Brain microvascular endothelial cell (primary cell): Measurements from ENCODE around the gene THRB.

Source experiments
- DNase-seq: peaks from one replicate; pipeline ENCODE4 v3.0.0-alpha.2; 2020
- H3K27ac ChIP-seq: fragments of 250-450 bp; sonication (Bioruptor Pico); 2 replicates; pipeline ENCODE4 v1.5.1; 2020; ENCODE audit warnings: mild to moderate bottlenecking, moderate library complexity
- H3K27me3 ChIP-seq: fragments of 250-450 bp; sonication (Bioruptor Pico); replicated peaks from 2 replicates; pipeline ENCODE4 v1.5.1; 2020; ENCODE audit warnings: mild to moderate bottlenecking
- H3K36me3 ChIP-seq: fragments of 250-450 bp; sonication (Bioruptor Pico); replicated peaks from 2 replicates; pipeline ENCODE4 v1.5.1; 2020; ENCODE audit warnings: mild to moderate bottlenecking
- H3K4me3 ChIP-seq: 2 replicates; pipeline ENCODE4 v1.5.1; 2011; ENCODE audit warnings: low read depth, mild to moderate bottlenecking, control low read depth, low read length, moderate library complexity
- CTCF ChIP-seq: IDR thresholded peaks from 2 replicates; pipeline ENCODE4 v1.5.1; 2011; ENCODE audit warnings: low read depth, mild to moderate bottlenecking, moderate library complexity, low read length, control low read depth, inconsistent platforms; ENCODE audit errors: missing control alignments
- in situ Hi-C: cut with HindIII; loops from 2 replicates; pipeline ENCODE4 v1.10.0; 2017; ENCODE audit warnings: low sequenced_read_pairs, low pct_ligation_motif_present

THRB gene

DNA sequence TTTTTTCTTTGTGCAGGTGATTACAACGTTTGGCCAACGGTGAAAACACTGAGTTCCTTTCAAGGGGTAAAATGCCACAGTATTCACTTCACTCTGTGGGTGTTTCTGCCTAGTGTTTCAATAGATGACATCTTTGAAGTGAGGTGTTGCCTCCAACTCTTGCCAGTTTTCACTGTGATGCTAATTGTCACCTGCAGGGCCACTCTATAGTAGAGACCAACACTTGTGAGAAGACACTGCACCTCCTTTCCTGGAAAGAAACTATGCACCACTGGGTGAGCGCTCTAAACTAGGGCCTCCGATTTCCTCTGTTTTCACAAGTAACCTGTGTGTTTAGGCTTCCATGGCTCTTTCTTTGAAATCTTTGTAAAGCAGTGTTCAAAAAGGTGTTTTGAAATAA is 98.3 kb downstream of the THRB start:
- Histone ChIP-seq H3K4me3 (no peak overlapping the region), H3K36me3 (no peaks in the 10 kb centered on the region), H3K27ac (no peak overlapping the region), H3K27me3 (no peaks in the 10 kb centered on the region)
- DNase-seq: no peak
- in situ Hi-C loops: no loop called here
- no peak for TF ChIP-seq CTCF

DNA sequence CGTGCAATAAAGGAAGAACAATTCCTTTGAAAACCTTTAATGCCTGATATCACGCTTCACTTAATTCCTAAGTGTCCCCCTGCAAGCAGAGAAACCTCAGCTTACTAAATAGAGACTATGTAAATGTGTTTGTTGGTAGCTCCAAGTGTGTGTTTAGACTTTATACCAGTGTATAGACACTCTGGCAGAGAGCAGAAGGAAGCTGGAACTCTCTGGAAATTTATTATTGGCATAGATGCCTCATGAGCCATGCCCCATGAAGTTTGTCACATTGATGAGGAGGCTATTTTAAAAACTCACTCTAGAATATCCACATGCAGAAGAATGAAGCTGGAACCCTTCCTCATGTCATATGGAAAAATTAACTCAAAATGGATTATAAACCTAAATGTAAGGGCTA is 99.9 kb downstream of the THRB start:
- H3K27ac ChIP-seq: no peak overlapping the region
- H3K27me3 ChIP-seq: no peaks in the 10 kb centered on the region
- no peak for TF ChIP-seq CTCF
- DNase-seq: no peak
- H3K36me3 ChIP-seq: no peaks in the 10 kb centered on the region
- no peak overlapping the region for H3K4me3 ChIP-seq
- in situ Hi-C loops: no loop called here

DNA sequence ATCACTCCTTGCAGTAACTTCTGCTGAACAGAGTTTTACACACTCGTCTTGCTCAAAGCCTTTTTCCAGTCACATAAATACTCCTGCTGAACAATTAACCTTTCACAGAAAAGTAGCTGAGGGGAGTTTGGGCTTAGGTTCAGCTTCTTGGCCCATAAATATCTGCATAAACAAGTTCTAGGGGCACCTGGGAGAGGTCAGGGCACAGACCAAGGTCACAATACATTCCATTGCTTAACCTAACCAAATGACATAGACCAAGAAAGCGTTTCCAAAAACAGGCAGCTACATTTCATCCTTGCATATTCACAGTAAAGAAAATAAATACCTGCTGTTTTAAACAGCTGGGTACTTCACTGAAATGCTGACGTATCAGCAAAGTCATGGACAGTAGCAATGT is 101.3 kb downstream of the THRB start:
- DNase-seq: no peak
- Histone ChIP-seq H3K27me3 (no peaks in the 10 kb centered on the region), H3K4me3 (no peak overlapping the region), H3K27ac (no peak overlapping the region), H3K36me3 (no peaks in the 10 kb centered on the region)
- TF ChIP-seq CTCF: no peak
- in situ Hi-C loops: no loop called here

- DNase-seq: no peak
- in situ Hi-C loops: no loop called here
- no peak overlapping the region for H3K4me3 ChIP-seq
- no peak for TF ChIP-seq CTCF
- no peaks in the 10 kb centered on the region for H3K36me3 ChIP-seq
- H3K27ac ChIP-seq: no peak overlapping the region
- H3K27me3 ChIP-seq: no peaks in the 10 kb centered on the region
Observed at GRCh38 chr3:24390169-24391130, 104.2 kb downstream of the THRB start.

GRCh38 chr3:24389108-24390090 is 105.3 kb downstream of the THRB start:
- Histone ChIP-seq H3K27ac (no peak overlapping the region), H3K27me3 (no peaks in the 10 kb centered on the region), H3K36me3 (no peaks in the 10 kb centered on the region), H3K4me3 (no peak overlapping the region)
- DNase-seq: no peak
- TF ChIP-seq CTCF: no peak
- in situ Hi-C loops: no loop called here
